A549 (cell line): Measurements from ENCODE around the gene SELPLG. TPM values are rescaled to one million over a fixed set of nuclear protein-coding genes. Genes with fewer than 3 reads are reported as not detected.
A peak's percentile ranks its signal among the peaks of the same experiment; 100 is the strongest.

Experiments
- ATAC-seq, 2 experiments: fragments of 200-7000 bp in 1 of 2; fragments of >200 bp in 1 of 2; cut with Nextera tagmentation in 1 of 2; cut with Tn5 transposase in 1 of 2; 3 replicates each; pipeline versions ENCODE4 v1.8.0 to v1.9.1; 2018 to 2020; ENCODE audit warnings: mild to moderate bottlenecking in 1 of 2, moderate library complexity in 1 of 2
- CTCF ChIA-PET: fragments of 300-600 bp; sonication (Branson Sonifier 250); formaldehyde crosslinking; extraction: SDS; loops from one replicate; lab custom pipeline; 2021; ENCODE audit warnings: antibody characterized with exemption, inconsistent platforms; lab: Yijun Ruan, JAX
- POLR2A ChIA-PET: fragments of 350-600 bp; formaldehyde crosslinking; extraction: SDS; loops from one replicate; lab custom pipeline; 2021; ENCODE audit warnings: antibody characterized with exemption, inconsistent platforms; lab: Yijun Ruan, JAX
- DNase-seq, 2 experiments: peaks; one replicate each; pipeline versions ENCODE4 v3.0.0 to v3.0.0-alpha.2; 2011 to 2016; ENCODE audit warnings: low read depth in 1 of 2, low spot score in 1 of 2
- FAIRE-seq: peaks from 2 replicates; lab custom pipeline; 2011; peaks lifted over from hg19 to GRCh38; lab: Jason Lieb, UNC
- H3K27ac ChIP-seq, 2 experiments: fragments of >200 bp; sonication (Bioruptor Twin); formaldehyde crosslinking; 3 replicates each; pipeline ENCODE4 v1.5.1; 2016 to 2017
- H3K4me1 ChIP-seq: fragments of >200 bp; sonication (Bioruptor Twin); formaldehyde crosslinking; 3 replicates; pipeline ENCODE4 v1.6.1; 2016
- H3K4me2 ChIP-seq: fragments of >200 bp; sonication (Bioruptor Twin); formaldehyde crosslinking; 3 replicates; pipeline ENCODE4 v1.6.1; 2016
- H3K4me3 ChIP-seq: fragments of >200 bp; sonication (Bioruptor Twin); formaldehyde crosslinking; 3 replicates; pipeline ENCODE4 v1.5.1; 2016
- H3K9me3 ChIP-seq: fragments of >200 bp; sonication (Bioruptor Twin); formaldehyde crosslinking; 3 replicates; pipeline ENCODE4 v1.6.1; 2016
- BCL3 ChIP-seq: fragments of >200 bp; sonication (Bioruptor Twin); formaldehyde crosslinking; IDR thresholded peaks from 3 replicates; pipeline ENCODE4 v1.6.1; 2016
- BHLHE40 ChIP-seq: IDR thresholded peaks from 2 replicates; pipeline ENCODE4 v1.6.1; 2012; ENCODE audit warnings: low read depth, low read length, inconsistent platforms
- CEBPB ChIP-seq, 2 experiments: fragments of >200 bp in 1 of 2; sonication (Bioruptor Twin) in 1 of 2; formaldehyde crosslinking in 1 of 2; IDR thresholded peaks; 2 replicates each; pipeline ENCODE4 v1.6.1; 2012 to 2016
- CHD2 ChIP-seq: fragments of 150-350 bp; IDR thresholded peaks from 2 replicates; pipeline ENCODE4 v1.6.1; 2014; ENCODE audit warnings: low read length; ENCODE audit not compliant: partially characterized antibody
- E2F6 ChIP-seq: IDR thresholded peaks from 2 replicates; pipeline ENCODE4 v1.6.1; 2012; ENCODE audit warnings: low read depth, borderline replicate concordance
- EHMT2 ChIP-seq: fragments of 200-600 bp; sonication (generic); IDR thresholded peaks from 2 replicates; pipeline ENCODE4 v1.6.1; 2016; ENCODE audit warnings: antibody characterized with exemption, low read depth, mild to moderate bottlenecking, moderate library complexity
- ELK1 ChIP-seq: fragments of 150-350 bp; IDR thresholded peaks from 2 replicates; pipeline ENCODE4 v1.6.1; 2014; ENCODE audit warnings: low read depth, mild to moderate bottlenecking, low read length
- ESRRA ChIP-seq: fragments of 150-350 bp; IDR thresholded peaks from 2 replicates; pipeline ENCODE4 v1.6.1; 2014; ENCODE audit warnings: mild to moderate bottlenecking, low read length, borderline replicate concordance
- GATA3 ChIP-seq: IDR thresholded peaks from 2 replicates; pipeline ENCODE4 v1.6.1; 2012; ENCODE audit warnings: borderline replicate concordance
- HOXB13 ChIP-seq: fragments of 250-450 bp; sonication (Bioruptor Pico); IDR thresholded peaks from 2 replicates; pipeline ENCODE4 v1.5.0; 2020; ENCODE audit warnings: low read depth, mild to moderate bottlenecking, moderate library complexity
- MAFK ChIP-seq: fragments of 450-650 bp; IDR thresholded peaks from 2 replicates; pipeline ENCODE4 v1.6.1; 2014; ENCODE audit not compliant: partially characterized antibody
- MAX ChIP-seq: IDR thresholded peaks from 2 replicates; pipeline ENCODE4 v1.6.1; 2012
- MAZ ChIP-seq: fragments of 150-350 bp; IDR thresholded peaks from 2 replicates; pipeline ENCODE4 v1.6.1; 2014; ENCODE audit warnings: antibody characterized with exemption, low read depth, low read length, borderline replicate concordance
- PHF8 ChIP-seq: fragments of 200-600 bp; sonication (generic); IDR thresholded peaks from 2 replicates; pipeline ENCODE4 v1.6.1; 2016; ENCODE audit warnings: low read depth, mild to moderate bottlenecking, antibody characterized with exemption, moderate library complexity, borderline replicate concordance
- POLR2AphosphoS2 ChIP-seq: conservative IDR thresholded peaks from 2 replicates; pipeline ENCODE4 v1.6.1; 2012; ENCODE audit warnings: low read length, improper control_type of control experiment, inconsistent platforms
- RAD21 ChIP-seq, 2 experiments: fragments of >200 bp in 1 of 2; sonication (Bioruptor Twin) in 1 of 2; formaldehyde crosslinking in 1 of 2; IDR thresholded peaks in 1 of 2; conservative IDR thresholded peaks in 1 of 2; 2 replicates in 1 of 2; 3 replicates in 1 of 2; pipeline ENCODE4 v1.6.1; 2012 to 2018; ENCODE audit warnings: inconsistent platforms in 1 of 2
- RFX5 ChIP-seq: fragments of 450-650 bp; IDR thresholded peaks from 2 replicates; pipeline ENCODE4 v1.7.1; 2014; ENCODE audit warnings: antibody characterized with exemption, mild to moderate bottlenecking, moderate library complexity
- RNF2 ChIP-seq: fragments of 200-600 bp; sonication (generic); IDR thresholded peaks from 2 replicates; pipeline ENCODE4 v1.6.1; 2016; ENCODE audit warnings: low read depth, mild to moderate bottlenecking, antibody characterized with exemption, moderate library complexity, borderline replicate concordance
- TFCP2L1 ChIP-seq: fragments of 250-450 bp; sonication (Bioruptor Pico); IDR thresholded peaks from 2 replicates; pipeline ENCODE4 v1.5.0; 2021; ENCODE audit warnings: mild to moderate bottlenecking
- ZNF302 ChIP-seq: fragments of 250-450 bp; sonication (Bioruptor Pico); IDR thresholded peaks from 2 replicates; pipeline ENCODE4 v1.9.0; 2021; ENCODE audit warnings: inconsistent platforms, mild to moderate bottlenecking, moderate library complexity
- WGBS: methylation state at CpG from one replicate; pipeline ENCODE4 v1.1.6; 2017; ENCODE audit errors: missing lambda C conversion rate; 5-methylcytosine and 5-hydroxymethylcytosine counted together
- polyA plus RNA-seq, 4 experiments: library from polyadenylated mRNA; depleted of rRNA in 3 of 4; stranded (reverse); fragments of >200 nt; fragmentation: RNase III in 1 of 4; extraction: RNeasy Plus Mini Kit Qiagen cat#74134 plus additional on column Dnase treatment in 1 of 4; gene quantifications; 2 replicates in 3 of 4; 3 replicates in 1 of 4; pipeline ENCODE4 v1.2.3, GENCODE V29; 2011 to 2017

The SELPLG gene
- polyA plus RNA-seq, 2 of the 4 experiments (the other 2 are of a cell fraction), result 0.17 to 0.67 TPM

- Histone ChIP-seq H3K4me1 (peaks cover 10% of the 10 kb centered on the region; the same call in 2 of the 3 replicates), H3K27ac (no peak overlapping the region), H3K4me3 (no peak overlapping the region), H3K4me2 (no peak overlapping the region), H3K9me3 (no peaks in the 10 kb centered on the region)
- no peak for DNase-seq
- ATAC-seq, result peak in 1 of 2 experiments; percentile 34; a peak in 2 of 6 replicates
- POLR2A ChIA-PET, result no interaction called here
- TF ChIP-seq PHF8 (no peak), CHD2 (no peak), ZNF302 (CRISPR knock-in tag) (no peak), POLR2AphosphoS2 (no peak), TFCP2L1 (CRISPR knock-in tag) (no peak), GATA3 (no peak), MAX (no peak), MAFK (no peak)
- CTCF ChIA-PET, result interaction anchor here (1.2 to 6.2 kb wide), 3 partner anchors 14 to 126 kb away, joined by 3 to 38 read pairs (median 14); no protein-coding TSS in a partner anchor
- 85% methylated on average over 9 of the region's 9 CpGs for WGBS
- FAIRE-seq, result no peak
These were observed 44.5 kb upstream of the SELPLG start for GRCh38 chr12:108678104-108678730.

GRCh38 chr12:108677381-108677780 lies 43.7 kb upstream of the SELPLG start:
- H3K27ac ChIP-seq, result no peak overlapping the region
- ChIA-PET POLR2A (no interaction called here), CTCF (interaction anchor here (6.2 kb wide), 1 partner anchor 13 kb away, joined by 38 read pairs; no protein-coding TSS in a partner anchor)
- FAIRE-seq, result no peak
- no peak overlapping the region for H3K4me3 ChIP-seq
- no peak for ATAC-seq
- H3K4me2 ChIP-seq, result no peak overlapping the region
- DNase-seq, result no peak
- no peaks in the 10 kb centered on the region for H3K9me3 ChIP-seq
- H3K4me1 ChIP-seq, result peaks cover 7% of the 10 kb centered on the region; the same call in 1 of the 3 replicates
- TF ChIP-seq BCL3, result no peak
- TF ChIP-seq ESRRA, result no peak
- no peak for TF ChIP-seq MAZ
- TF ChIP-seq RFX5, result no peak
- TF ChIP-seq MAFK, result no peak
- TF ChIP-seq E2F6, result no peak
- no peak for TF ChIP-seq GATA3
- TF ChIP-seq CEBPB (IDR thresholded peaks at IDR 0.05), result no peak
- TF ChIP-seq HOXB13 (CRISPR knock-in tag), result no peak
- TF ChIP-seq EHMT2, result no peak
- no peak for TF ChIP-seq RAD21 (conservative IDR thresholded peaks at IDR 0.05 in 1 of 2, IDR thresholded peaks at IDR 0.05 in 1 of 2)
- no peak for TF ChIP-seq RNF2
- no peak for TF ChIP-seq BHLHE40
- 83% methylated on average over 3 of the region's 3 CpGs for WGBS

GRCh38 chr12:108676707-108677106 lies 43.0 kb upstream of the SELPLG start:
- ATAC-seq (no peak), FAIRE-seq (no peak), DNase-seq (no peak)
- no peak overlapping the region for H3K4me2 ChIP-seq
- POLR2A ChIA-PET, result no interaction called here
- H3K4me1 ChIP-seq, result peaks cover 1% of the 10 kb centered on the region; the same call in 1 of the 3 replicates
- no peaks in the 10 kb centered on the region for H3K9me3 ChIP-seq
- CTCF ChIA-PET, result interaction anchor here (0.6 to 6.2 kb wide), 4 partner anchors 9 to 127 kb away, joined by 3 to 38 read pairs (median 3); no protein-coding TSS in a partner anchor
- H3K4me3 ChIP-seq, result no peak overlapping the region
- no peak overlapping the region for H3K27ac ChIP-seq
- TF ChIP-seq RFX5 (no peak), ELK1 (no peak)
- WGBS, result 92% methylated on average over 5 of the region's 5 CpGs
